HG03025 (cell line): ENCODE measurements around the gene TRANK1.
"Not testable (repeated sequence)": the region's sequence is repeated elsewhere in the genome, so short reads cannot be mapped to it uniquely, and the experiment has no call there.

ENCODE experiments used
- ATAC-seq: cut with Tn5 transposase; IDR thresholded peaks from one replicate; pipeline ENCODE4 v1.9.1; 2021; ENCODE audit warnings: mild to moderate bottlenecking, moderate library complexity; ENCODE audit not compliant: unreplicated experiment, low FRiP score

The TRANK1 gene

DNA sequence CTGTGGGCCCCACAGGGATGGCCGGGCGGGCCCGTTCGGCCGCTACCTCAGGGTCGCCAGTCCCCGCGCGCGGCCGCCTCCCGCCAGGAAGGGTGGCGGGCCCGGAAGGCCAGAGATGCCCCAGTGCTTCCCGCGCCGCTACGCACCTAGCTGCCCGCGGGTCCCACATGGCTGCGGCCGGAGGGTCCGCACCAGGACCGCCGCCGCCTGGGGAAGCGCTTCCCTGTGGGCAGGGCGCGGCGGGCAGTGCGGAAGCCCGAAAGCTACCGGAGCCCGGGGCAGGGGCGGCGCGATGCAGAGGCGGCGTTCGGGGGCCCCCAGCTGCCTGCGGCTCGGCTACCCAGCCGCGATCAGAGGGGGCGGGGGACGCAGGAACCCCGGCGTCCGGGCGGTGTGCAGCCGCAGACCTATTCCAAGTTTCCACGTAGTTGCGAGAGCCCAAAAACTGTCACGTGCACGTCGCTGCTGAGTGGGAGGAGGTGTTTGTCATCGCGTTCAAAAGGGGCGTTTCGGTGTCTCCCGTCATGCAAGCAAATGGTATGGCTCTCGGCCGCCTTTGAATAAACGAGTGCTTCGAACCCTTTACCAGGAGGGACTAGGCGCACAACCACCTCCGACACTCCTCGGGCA lies at the start of gene TRANK1:
Gene TRANK1, minus strand, starts transcription at position 414 of the 630 bp plus-strand sequence. Its CDS starts 245 bp downstream, at position 169.
- peak; percentile 75 for ATAC-seq

DNA sequence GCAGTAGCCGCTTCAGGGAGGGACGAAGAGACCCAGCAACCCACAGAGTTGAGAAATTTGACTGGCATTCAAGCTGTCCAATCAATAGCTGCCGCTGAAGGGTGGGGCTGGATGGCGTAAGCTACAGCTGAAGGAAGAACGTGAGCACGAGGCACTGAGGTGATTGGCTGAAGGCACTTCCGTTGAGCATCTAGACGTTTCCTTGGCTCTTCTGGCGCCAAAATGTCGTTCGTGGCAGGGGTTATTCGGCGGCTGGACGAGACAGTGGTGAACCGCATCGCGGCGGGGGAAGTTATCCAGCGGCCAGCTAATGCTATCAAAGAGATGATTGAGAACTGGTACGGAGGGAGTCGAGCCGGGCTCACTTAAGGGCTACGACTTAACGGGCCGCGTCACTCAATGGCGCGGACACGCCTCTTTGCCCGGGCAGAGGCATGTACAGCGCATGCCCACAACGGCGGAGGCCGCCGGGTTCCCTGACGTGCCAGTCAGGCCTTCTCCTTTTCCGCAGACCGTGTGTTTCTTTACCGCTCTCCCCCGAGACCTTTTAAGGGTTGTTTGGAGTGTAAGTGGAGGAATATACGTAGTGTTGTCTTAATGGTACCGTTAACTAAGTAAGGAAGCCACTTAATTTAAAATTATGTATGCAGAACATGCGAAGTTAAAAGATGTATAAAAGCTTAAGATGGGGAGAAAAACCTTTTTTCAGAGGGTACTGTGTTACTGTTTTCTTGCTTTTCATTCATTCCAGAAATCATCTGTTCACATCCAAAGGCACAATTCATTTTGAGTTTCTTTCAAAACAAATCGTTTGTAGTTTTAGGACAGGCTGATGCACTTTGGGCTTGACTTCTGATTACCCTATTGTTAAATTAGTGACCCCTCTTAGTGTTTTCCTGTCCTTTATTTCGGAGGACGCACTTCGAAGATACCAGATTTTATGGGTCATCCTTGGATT lies 48.8 kb upstream of the TRANK1 start, which contains the start of gene MLH1:
Gene MLH1, plus strand, starts transcription at position 193 of the 958 bp plus-strand sequence. Its CDS starts 30 bp downstream, at position 223.
- peak; percentile 91 for ATAC-seq

DNA sequence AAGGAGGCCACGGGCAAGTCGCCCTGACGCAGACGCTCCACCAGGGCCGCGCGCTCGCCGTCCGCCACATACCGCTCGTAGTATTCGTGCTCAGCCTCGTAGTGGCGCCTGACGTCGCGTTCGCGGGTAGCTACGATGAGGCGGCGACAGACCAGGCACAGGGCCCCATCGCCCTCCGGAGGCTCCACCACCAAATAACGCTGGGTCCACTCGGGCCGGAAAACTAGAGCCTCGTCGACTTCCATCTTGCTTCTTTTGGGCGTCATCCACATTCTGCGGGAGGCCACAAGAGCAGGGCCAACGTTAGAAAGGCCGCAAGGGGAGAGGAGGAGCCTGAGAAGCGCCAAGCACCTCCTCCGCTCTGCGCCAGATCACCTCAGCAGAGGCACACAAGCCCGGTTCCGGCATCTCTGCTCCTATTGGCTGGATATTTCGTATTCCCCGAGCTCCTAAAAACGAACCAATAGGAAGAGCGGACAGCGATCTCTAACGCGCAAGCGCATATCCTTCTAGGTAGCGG lies 48.0 kb upstream of the TRANK1 start, which contains the start of gene EPM2AIP1:
Gene EPM2AIP1, minus strand, starts transcription at position 326 of the 520 bp plus-strand sequence. Its CDS starts 54 bp downstream, at position 272.
- peak; percentile 86 for ATAC-seq

DNA sequence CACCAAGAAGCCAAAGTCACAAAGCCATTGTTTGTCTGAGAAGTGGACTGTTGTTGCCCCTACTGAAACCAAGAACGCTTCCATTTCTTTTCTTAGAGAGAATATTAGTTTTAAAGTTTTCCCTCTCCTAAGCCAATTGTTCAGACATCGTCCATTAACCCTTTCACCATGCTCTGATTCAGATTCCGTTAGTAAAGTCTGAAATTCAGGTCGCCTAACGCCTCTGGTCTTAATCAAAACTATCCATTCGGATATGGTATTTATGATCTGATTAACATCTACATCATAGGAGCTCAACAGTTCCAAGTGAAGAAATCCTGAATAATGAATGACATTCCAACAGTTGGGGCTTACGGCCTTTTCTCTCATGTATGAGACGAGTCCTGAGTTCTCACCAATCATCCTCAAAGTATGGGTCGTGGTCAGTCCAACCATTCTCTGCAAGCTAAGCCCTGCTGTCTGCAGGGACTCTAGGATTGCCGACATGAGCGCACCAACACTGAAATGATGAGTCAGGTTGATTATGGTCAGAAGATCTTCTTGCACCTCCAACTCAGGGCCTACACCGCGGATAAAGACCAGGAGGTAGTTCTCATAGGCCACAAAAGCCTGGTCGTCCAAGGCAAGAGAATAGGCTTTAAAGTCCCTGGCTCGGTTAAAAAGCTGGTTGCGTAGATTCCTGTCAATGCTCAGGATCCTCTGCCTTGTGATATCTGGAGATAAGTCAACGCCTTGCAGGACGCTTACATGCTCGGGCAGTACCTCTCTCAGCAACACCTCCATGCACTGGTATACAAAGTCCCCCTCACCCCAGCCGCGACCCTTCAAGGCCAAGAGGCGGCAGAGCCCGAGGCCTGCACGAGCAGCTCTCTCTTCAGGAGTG lies 47.3 kb upstream of the TRANK1 start:
- ATAC-seq: no peak

DNA sequence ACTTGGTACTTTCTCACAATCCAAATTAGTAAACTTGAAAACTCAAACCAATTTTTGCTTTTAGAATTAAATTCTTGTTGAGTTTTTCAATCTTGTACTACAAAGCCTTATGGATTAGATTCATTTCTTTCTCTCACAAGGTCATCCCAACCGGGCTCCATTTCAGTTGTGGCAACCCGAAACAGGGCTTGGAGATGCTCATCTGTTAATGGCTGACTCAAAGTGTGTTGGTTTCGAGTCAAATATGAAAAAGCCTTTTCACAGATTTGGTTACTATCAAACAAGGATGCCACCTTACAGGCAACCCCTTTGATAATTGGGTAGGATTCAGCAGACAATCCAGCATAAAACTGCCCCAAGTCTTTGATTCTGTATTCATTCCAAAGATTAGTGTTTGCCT lies 46.3 kb upstream of the TRANK1 start:
- no peak for ATAC-seq

DNA sequence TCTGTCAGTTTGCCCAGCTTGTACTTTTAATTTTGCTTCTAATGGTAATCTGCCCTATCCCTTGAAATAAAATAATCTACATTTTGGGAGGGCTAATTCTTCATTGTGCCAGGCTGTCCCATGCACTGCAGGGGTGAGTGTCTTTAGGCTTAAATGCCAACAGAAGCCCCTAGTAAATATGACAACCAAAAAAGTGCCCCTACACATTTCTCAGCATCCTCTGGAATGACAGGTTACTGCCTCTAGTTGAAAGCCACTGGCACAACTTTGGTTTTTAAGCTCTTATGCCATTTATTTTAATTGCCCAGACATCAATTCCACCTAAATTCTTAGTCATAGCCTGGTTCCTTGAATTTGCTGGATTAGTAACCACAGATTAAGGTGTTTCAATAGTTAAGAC lies 44.7 kb upstream of the TRANK1 start:
- no peak for ATAC-seq

DNA sequence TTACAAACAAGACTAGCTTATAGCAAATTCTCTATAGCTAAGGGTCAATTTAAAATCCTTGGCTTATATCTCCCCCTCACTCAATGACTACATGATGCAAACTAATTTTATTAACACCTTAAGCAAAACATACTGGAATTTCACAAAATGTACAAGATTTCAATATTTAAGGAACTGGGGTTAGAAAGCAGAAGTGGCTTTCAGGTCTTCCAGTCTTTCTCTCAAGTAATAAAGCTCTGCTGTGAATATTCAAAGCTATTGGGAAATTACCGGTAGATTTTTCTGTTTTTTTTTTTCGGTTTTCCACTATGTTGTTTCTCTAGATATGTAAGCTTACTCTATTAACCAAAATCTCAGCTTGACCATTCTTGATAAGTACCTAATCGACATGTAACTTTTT lies 44.2 kb upstream of the TRANK1 start:
- no peak for ATAC-seq

DNA sequence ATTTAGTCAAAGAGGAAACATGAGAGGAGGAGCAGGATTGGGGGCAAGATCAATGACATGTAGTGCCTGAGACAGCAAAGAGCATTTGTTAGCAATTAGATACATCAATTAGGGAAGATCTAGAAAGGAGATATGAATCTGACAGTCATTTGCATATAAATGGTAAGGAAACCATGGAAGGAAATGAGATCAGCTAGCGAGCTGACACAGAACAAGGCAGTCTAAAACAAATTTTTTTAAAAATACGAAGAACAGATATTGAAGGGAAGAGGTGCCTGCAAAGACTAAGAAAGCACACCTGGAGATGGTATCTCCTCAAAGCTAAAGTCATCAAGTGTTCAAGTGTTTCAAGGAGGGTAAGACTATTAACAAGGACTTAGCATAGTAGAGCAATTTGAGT lies 43.5 kb upstream of the TRANK1 start:
- ATAC-seq: no peak

DNA sequence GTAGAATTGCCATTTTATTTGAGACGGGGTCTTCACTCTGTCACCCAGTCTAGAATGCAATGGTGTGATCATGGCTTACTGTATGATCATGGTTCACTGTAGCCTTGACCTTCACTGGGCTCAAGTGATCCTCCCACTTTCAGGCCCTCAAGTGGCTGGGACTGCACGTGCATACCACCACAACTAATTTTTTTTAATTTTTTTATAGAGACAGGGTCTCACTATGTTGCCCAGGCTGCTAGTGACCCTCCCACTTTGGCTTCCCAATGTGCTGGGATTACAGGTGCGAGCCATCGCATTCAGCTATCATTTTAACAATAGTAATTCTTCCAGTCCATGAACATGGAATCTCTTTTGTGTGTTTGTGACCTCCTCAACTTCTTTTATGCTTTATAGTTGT lies 36.2 kb upstream of the TRANK1 start:
- no peak for ATAC-seq

DNA sequence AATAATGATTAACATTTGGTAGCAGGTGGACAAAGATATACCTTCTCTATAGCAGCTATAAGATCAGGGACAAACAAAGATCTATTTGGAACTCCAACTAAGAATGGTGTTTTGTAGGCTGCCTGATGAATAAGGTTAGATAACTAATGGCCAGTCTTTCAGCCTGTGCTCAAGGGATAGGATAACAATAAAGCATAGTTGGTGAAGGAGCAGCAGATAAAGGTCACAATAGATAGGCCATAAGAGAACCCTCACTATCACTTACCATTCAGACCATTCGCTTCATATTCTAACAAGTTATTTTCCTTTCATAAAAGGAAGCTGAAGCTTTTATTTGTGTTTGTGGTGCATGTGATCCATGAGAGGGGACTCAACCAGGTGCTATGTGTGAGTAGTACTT lies 28.3 kb upstream of the TRANK1 start:
- ATAC-seq: no peak

DNA sequence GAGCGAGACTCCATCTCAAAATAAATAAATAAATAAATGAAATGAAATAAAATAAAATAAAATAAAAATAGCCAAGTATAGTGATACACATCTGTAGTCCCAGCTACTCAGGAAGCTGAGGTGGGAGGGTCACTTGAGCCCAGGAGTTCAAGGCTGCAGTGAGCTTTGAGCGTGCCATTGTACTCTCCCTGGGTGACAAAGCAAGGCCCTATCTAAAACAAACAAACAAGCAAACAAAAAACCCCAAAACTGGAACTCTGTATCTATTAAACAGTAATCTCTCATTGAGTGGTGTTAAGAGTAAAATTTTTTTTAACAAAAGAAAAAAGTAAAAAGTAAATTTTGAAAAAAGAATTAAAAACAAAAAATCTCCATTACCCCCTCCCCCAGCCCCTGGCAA lies 27.3 kb upstream of the TRANK1 start:
- ATAC-seq: no peak

DNA sequence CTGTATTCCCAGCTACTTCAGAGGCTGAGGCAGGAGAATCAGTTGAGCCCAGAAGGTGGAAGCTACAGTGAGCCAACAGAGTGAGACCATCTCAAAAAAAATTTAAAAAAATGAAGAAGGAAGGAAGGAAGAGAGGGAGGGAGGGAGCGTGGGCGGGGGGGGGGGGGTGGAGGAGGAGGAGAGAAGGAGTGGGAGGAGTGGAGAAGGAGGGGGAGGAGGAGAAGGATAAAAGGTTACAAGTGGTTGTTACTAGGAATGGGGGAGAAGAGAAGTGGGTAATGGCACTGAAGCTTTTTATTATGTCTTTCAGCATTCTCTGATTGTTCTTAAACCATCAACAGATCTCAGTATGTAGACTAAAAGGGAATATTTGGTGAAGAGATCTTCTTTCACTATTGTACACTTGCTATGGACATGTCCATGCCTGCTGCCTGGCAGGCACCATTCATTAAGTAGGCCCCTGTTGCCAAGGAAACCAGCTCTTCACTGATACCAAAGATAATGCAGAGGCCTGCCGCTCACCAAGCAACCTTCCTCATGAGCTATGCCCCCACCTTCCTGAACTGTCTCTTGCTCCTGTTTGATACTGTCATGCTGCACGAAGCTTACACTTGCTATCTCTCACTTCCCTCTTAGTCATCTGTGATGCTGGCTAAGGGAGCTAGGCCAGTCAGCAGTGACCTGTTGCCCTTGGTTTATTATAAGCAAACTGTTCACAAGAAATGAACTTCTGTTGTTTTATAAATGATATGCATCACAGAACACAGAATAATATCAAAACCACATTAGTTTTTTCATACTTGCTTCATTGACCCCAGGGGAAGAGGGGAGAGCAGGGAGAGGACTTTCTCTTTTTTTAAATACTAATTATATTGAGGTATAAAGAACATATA lies 24.9 kb upstream of the TRANK1 start:
- ATAC-seq: peak; percentile 99

DNA sequence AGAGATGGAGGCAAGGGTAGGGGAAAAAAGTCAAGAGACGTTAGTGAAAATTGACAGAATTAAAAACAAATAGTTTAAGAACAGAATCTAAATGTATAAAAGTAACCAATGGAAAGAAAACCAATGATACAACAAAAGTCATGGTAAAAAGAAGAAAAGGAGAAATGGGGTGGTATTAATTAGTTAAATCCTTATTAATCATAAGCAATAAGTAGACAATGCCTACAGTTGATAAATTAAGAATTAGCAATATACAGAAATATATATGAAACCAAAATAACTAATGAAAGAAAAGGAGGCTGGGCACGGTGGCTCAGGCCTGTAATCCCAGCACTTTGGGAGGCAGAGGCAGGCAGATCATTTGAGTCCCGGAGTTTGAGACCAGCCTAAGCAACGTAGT lies 24.2 kb upstream of the TRANK1 start:
- ATAC-seq: no peak

DNA sequence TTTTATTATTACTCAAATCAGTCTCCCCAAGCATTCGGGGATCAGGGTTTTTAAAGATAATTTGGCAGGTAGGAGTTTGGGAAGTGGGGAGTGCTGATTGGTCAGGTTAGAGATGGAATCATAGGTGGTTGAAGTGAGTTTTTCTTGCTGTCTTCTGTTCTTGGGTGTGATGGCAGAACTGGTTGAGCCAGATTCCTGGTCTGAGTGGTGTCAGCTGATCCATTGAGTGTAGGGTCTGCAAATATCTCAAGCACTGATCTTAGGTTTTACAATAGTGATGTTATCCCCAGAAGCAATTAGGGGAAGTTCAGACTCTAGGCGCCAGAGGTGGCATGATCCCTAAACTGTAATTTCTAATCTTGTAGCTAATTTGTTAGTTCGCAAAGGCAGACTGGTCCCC lies 20.6 kb upstream of the TRANK1 start:
- no peak for ATAC-seq

DNA sequence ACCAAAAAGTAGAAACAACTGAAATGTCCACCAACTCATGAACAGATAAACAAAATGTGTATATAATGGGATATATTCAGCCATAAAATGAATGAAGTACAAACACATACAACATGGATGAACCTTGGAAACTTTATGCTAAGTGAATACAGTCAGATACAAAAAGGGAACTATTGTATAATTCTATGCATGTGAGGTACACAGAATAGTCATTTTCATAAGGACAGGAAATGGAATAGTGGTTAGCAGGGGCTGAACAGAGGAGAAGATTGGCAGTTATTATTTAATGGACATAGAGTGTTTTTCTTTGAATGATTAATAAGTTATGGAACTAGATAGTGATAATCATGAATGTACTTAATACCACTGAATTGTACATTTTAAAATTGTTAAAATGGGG lies 20.0 kb upstream of the TRANK1 start:
- no peak for ATAC-seq

DNA sequence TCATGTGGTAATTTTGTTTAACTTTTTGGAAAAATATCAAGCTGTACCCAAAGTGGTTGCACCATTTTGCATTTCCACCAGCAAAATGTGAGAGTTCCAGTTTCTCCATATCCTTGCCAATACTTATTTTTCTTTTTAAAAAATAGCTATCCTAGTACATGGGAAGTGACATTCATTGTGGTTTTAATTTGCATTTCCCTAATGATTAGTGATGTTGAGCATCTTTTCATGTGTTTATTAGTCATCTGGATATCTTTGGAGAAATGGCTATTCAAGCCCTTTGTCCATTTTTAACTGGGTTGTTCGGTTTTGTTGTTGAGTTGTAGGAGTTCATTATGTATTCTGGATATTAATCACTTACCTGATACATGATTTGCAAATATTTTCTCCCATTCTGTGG lies 19.5 kb upstream of the TRANK1 start:
- no peak for ATAC-seq

DNA sequence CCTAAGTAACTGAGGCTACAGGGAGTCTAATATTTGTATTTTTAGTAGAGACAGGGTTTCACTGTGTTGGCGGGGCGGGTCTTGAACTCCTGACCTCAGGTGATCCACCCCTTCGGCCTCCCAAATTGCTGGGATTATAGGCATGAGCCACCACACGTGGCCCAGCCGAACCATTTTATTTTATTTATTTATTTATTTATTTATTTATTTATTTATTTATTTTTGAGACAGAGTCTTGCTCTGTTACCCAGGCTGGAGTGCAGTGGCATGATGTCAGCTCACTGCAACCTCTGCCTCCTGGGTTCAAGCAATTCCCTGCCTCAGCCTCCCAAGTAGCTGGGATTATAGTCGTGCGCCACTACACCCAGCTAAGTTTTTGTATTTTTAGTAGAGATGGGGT lies 18.2 kb upstream of the TRANK1 start:
- ATAC-seq: not testable (repeated sequence)

DNA sequence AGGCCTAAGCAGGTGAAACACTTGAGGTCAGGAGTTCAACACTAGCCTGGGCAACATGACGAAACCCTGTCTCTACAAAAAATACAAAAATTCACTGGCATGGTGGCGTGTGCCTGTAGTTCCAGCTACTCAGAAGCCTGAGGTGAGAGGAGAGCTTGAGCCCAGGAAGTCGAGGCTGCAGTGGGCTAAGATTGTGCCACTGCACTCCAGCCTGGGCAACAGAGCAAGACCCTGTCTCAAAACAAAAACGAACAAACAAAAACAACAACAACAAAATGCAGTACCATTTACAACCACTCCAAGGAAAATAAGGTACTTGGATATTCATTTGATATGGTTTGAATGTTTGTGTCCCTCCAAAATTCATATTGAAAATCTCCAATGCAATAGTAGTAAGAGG lies 15.6 kb upstream of the TRANK1 start:
- ATAC-seq: no peak

DNA sequence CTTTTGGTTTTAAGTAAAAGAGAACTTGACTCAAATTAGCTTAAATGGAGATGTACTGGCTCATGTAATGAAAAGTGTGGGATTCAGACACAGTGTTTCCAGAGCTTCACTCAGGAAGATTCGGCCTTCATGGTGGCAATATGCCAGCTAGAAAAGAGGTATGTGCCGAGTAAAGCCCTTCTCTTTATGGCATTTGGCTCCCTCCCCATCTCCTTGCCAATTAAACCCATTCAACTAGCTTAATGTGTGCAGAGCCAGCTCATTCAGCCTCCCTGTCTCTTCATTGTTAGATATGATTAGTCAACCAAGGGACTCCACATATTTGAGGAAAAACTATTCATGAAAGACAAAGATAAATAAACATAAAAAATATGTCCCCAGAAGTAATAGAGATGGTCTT lies 15.0 kb upstream of the TRANK1 start:
- no peak for ATAC-seq
